HG03280 (cell line): Measurements from ENCODE around the gene NBAS.
"Not testable (repeated sequence)": the region's sequence is repeated elsewhere in the genome, so short reads cannot be mapped to it uniquely, and the experiment has no call there.

Experiments
- ATAC-seq: cut with Tn5 transposase; IDR thresholded peaks from one replicate; pipeline ENCODE4 v1.9.1; 2021; ENCODE audit warnings: mild to moderate bottlenecking, moderate library complexity; ENCODE audit not compliant: unreplicated experiment

Gene NBAS

DNA sequence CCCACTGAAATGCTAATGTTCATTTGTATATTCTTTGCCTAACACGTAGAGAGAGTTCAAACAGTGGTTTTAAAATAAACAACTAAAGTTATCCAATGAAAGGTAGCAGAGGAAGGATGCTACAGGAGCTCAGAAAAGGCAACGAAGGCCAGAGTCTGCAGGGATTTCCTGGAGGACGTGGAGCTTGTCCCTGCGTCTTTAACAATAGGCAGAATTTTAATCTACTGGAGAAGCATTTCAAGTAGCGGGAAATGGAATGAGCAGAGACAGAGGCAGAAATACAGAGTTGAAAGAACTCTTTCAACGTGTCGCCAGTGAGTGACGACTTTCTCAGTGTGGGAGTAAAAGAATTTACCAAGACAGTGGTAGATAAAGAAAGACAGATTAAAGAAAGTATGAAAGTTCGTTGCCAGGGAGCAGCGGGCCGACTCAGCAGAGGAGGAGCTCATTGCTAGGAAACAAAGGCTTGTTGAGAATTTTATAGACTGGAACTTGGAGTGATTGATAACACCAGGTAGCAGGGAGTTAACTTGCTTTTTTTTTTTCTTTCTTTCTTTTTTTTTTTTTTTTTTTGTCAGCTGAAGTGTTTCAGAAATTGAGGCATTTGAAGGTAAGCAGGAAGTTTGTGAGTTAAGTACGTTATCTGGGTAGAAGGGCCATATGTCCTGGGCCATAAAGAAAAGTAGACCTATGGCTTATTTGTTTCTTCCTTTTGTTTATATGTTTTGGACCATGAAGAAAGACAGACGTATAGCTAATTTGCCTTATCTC, 625 bp upstream of the NBAS start:
- ATAC-seq: peak; percentile 32

DNA sequence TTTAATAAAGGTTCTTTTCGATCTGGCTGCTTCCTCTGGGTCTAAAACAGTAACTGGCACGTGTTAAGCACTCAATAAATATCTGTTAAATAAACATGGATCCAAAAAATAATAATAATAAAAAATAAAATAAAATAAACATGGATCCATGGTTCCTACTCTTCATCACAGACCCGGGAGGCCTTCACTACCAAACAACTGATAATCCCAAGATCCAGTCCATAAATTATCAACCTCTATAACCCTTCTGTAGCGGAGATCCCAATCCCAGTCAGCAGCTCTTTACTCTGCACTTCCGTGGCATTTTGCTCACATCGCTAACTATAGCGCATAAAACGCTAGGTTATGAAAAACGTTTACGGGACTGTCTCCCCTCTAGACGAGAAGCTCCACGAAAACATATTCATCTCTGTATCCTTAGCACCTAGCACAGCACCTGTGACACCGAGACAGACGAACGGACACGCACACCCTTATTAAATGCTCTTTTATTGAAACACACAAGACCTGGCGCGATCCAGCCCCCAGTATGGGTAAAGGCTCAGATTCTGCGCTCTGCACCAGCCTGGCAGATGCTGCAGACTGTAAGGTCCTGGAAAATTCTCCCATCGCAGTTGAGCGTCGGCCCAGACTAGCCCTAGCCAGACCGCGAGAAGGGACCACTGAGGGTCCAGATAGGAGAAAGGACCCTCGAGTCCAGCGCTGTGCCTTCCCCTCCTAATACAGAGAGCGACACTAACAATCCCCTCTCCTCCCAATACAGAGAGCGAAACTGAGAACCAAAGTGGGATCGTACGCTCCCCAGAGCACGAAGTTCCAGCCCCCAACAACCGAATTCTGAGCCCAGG, 770 bp downstream of the NBAS start:
- ATAC-seq: peak; percentile 39

DNA sequence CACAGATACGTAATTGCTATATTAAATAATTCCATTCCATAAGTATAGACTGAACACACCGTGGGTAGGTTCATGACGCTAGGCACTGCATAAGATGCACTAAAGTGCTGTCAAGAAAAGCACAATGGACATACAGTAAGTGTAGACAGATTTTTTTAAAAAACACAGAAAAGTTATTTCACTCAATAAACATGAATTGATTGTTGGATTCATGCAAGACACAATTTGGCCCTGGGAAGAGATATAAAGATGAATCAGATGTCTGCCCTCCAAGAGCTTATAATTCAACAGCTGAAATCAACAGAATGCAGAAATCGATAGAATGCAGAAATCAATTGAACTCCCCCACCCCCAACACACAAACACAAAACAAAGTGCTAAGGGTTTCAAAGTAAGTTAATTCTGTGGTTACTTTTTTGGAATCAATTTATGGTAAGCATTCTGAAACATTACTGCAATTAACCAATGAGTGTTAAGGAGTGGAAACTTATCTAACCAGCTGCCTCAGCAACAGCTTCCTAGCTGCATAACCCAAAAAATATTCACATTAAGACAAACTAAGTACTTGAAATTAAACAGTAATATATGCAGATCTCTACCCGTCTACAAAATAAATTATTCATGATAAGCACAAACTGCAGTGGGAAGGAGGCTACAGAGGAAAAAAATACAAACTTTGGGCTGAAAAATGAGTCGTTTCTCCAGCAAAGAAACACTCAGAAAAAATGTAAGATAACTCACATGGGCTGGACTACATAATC, 1.6 kb downstream of the NBAS start:
- ATAC-seq: no peak

DNA sequence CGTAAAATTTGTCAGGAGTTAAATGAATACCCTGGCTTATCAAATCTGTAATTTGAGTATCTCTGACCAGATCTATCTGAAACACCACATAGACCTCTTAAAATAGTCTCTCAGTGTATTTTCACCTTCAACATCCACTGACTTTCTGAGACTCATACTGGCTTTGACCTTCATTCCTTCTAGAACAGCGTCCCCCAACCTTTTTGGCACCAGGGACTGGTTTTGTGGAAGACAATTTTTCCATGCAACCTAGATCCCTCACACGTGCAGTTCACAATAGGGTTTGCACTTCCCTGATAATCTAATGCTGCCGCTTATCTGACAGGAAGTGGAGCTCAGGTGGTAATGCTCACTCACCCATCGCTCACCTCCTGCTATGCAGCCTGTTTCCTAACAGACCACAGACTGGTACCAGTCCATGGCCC, 3.2 kb downstream of the NBAS start:
- no peak for ATAC-seq

DNA sequence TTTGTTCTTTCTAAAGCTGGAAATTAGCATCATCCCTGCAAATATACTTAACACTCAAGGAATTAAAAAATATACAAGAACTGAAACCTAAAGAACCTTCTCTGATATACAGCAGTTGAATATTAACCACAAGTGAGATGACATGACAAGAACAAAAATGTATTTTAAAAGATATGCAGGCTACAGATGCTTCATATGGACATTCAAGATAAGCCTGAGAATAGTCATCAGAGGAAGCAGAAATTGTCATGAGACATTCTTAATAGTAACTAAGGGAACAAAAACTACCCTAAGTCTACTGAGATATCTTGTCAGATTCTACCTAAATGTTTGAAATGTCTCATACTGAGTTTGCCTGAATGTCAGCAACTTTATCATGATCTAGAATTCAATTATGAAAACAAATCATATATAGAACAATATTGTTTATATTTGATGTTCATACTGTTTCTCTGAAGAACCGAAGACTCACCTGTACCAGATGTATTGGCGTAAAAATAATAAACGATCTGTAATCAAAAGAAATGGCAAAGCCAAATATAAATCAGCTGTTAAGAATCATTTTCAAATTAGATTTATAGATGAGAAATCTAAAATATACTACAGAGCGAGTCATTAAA, 4.7 kb downstream of the NBAS start:
- ATAC-seq: no peak

DNA sequence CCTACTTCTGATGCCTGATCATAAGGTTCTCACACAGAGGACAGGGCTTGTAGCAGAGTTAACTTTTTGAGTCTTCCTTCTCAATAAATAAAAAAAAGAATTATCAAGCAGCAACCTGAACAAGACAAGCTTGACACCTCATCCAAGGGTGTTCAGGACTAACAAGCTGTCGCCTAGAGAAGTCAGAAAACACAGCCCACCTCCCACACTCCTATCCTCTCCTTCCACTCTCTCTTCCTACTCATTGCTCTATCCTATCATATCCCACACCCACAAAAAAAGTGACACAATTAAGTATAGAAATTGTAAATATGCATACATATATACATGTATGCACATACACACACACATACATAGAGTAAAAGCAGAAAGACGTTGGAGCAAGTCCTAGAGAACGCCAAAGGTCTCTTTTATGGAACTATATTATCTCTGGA, 5.4 kb downstream of the NBAS start:
- no peak for ATAC-seq

DNA sequence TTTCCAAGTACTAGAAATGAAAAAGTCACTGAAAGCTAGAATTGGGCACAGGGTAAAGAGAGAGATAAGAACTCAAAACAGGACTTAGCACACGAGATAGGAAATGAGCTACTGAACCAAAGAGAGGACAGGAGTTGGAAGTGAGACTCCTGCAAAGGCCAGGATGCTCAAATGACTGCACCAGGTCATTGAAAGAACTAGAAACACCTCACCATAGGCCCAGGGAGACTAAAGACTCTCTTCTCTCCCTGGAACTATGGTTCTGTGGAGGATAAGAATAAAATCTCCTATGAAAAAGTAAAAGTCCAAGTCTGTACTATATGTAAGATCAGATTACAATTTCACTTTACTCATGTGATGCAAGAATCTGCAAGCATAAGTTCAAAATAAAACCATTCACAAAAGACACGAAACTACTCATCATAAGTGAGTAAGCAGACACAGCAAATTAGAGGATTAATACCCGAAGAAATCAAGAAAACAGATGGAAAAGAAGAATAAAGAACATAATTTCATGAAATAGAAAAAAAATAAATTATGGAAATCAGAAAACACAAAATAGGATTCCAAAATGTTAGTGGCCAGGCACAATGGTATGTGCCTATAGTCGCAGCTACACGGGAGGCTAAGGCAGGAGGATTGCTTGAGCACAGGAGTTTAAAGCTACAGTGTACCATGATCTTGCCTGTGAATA, 6.5 kb downstream of the NBAS start:
- ATAC-seq: no peak

DNA sequence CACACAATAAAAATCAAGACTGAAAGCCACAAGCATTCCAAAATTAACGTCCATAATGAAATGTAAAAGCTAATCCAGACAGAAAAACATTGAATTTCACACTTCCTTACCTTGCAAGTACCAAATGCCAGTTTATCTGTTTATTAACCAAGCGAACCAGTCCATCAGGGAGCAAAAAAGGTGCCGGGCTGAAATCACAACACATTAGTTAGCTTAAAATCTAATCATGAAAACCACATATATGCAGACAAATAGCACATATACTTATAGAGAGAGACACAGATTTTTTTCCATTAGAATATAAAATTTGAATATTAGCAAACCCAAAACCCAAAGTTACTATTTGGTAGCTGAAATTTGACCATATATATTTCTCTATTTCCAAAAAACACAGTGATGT, 7.2 kb downstream of the NBAS start:
- ATAC-seq: no peak

DNA sequence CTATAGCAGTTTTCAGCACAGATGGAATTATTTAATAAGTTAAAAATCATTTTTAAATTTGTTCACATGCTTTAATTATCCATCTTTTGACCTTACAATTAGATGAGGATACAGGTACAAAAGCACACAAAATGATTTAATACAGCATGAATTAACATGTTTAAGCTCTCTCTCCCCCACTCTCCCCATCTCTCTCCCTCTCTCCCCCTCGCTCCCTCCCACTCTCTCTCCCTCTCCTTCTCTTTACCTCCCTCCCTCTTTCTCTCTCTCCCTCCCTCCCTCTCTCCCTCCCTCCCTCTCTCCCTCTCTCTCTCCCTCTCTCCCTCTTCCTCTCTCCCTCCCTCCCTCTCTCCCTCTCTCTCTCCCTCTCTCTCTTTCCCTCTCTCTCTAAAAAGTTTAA, 7.6 kb downstream of the NBAS start:
- ATAC-seq: no peak

DNA sequence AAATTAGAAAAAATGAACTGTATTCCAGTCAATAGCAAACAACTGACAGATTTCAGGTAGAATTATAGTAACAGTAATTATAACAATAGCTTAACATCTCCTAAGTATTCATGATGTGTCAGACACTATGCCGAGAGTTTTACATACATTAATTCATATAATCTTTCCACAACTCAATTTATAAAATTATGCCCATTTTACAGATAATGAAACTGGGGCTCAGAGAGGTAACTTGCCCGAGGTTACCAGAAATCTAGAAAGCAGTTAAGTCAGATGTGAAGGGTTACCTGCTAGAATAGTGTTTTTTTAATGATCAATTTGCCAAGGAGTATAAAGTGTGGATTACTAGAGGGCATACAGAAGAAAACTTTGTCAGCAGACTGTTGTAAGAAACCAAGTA, 12.2 kb downstream of the NBAS start:
- ATAC-seq: no peak

DNA sequence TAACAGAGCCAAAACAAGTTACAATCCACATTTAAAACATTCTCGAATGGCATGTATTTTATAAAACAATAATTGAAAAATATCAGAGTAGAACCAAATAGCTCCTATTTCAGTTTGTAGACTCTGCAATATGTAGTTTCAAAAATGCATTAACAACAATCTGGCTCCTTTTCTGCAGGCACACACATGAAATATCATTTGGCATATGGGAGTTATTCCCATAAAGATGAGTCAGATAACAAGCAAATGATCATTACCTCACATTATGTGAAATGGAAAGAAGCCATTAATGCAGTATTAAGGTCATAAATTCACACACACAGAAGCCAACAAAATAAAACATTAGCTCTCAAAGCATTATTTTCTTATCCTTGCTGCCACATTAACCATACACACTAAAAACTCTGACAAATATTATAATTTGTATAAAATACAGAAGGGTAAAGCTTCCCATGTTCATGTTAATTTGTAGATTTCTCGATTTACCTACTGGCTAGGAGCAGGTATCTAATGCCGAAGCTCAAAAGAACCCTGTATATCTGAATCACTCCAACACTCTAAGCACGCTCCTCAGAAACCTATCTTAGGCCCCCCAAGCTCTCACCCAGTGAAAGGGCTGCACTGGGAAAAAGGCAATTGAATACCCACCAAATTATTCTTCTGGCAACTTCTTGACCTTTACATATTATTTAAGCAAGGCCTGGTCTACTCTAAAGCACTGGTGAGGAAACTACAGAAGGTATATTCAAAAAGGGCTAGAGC, 13.8 kb downstream of the NBAS start:
- ATAC-seq: no peak

DNA sequence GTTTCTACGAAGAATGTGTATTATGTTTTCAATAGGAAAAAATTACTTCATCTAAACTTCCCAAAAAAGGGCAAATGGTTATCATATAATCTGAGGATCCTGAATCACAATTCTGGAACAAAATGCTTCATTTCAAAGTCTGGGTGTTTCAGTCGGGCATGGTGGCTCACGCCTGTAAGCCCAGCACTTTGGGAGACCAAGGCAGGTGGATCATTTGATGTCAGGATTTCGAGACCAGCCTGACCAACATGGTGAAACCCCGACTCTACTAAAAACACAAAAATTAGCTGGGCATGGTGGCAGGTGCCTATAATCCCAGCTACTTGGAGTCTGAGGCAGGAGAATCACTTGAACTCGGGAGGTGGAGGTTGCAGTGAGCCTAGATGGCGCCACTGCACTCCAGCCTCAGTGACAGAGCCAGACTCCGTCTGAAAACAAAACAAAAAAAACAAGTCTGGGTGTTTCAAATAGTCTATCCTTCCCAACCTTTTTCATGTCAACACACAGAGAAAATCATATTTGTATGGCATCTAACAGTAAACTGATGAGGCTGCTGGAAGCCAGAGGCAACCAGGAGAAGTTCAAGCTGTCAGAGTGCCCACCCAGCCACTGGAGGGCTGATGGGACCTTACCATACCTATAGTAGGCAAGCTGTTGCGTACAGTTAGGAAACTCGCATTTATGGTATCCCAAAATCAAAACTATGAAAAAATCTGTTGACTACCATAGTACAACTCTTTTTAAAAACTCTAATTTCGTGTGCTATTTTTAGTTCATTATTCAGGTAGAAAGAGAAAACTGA, 14.6 kb downstream of the NBAS start:
- no peak for ATAC-seq

DNA sequence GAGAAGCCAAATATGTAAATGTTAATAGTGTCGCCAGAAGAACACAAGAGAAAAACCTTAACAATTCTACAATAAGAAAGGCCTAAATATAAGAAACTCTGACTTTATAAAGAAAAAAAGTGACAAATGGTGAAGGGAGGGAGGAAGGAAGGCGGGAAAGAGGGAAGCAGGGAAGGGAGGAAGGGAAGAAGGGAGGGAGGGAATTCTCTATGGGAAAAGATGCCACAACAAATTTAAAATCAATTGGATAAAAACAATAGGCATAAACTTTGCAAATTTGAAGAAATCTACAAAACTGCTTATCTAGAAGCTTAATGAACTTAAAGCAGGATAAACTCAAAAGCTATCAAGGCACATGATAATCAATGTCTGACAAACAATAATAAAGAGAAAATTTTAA, 16.9 kb downstream of the NBAS start:
- ATAC-seq: no peak

DNA sequence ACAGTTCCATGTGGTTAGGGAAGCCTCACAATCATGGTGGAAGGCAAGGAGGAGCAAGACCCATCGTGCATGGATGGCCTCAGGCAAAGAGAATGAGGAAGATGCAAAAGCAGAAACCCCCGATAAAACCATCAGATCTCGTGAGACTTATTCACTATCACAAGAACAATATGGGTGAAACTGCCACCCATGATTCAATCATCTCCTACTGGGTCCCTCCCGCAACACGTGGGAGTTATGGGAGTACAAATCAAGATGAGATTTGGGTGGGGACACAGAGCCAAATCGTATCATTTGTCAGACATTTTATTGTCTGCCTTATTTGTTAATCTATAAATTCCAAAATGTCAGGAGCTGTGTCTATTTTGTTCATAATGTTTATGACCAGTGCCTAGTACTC, 17.6 kb downstream of the NBAS start:
- ATAC-seq: no peak

DNA sequence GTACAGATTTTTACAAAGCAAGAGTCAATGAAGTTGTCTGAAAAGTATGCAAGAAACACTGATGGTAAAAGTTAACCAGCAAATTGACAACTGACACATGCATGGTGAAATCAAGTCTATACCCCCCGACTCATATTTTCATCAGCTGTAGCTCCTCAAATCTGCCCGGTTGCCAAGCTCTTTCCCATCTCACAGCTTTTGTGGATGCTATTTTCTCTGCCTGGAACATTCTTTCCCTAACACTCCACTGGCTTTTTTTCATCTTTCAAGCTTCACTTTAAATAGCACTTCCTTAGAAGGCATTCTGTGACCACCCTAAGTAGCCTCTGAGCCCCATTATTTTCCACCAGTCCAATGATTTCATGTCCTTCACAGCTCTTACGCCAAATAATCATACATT, 18.1 kb downstream of the NBAS start:
- ATAC-seq: no peak

DNA sequence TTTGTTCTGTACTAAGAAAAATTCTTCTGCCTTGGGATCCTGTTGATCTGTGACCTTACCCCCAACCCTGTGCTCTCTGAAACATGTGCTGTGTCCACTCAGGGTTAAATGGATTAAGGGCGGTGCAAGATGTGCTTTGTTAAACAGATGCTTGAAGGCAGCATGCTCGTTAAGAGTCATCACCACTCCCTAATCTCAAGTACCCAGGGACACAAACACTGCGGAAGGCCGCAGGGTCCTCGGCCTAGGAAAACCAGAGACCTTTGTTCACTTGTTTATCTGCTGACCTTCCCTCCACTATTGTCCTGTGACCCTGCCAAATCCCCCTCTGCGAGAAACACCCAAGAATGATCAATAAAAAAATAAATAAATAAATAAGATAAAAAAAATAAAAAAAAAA, 18.9 kb downstream of the NBAS start:
- ATAC-seq: not testable (repeated sequence)

DNA sequence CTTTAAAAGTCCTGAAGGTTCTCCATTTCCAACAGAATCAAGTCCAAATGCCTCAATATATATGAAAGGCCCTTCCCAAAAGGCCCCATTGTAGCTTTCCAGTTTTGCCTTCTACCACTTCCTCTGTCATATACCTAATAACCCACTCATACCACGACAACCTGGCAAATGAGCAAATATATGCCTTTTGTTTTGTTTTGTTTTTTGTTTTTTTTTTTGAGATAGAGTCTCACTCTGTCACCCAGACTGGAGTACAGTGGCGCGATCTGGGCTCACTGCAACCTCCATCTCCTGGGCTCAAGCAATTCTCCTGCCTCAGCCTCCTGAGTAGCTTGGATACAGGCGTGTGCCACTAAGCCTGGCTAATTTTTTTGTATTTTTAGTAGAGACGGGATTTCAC, 20.6 kb downstream of the NBAS start:
- ATAC-seq: peak; percentile 19

DNA sequence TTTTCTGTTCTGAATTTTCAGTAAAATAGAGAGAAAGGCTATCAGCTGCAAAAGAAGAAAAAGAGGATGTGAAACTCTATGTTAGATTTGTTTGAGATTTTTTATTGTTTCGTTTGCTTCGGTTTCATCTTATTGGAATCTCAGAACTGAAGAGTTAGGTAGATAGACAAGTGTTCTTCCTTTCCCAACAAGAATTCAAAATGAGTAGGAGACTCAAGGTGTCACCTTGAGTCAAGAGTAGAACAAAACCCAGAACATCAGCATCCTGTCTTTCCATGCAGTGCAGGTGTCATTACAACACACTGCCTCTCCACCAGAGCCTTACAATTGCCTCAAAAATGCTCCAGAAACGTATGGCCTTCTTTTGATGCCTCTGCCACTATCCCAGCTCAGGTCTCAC, 21.1 kb downstream of the NBAS start:
- peak; percentile 83 for ATAC-seq

DNA sequence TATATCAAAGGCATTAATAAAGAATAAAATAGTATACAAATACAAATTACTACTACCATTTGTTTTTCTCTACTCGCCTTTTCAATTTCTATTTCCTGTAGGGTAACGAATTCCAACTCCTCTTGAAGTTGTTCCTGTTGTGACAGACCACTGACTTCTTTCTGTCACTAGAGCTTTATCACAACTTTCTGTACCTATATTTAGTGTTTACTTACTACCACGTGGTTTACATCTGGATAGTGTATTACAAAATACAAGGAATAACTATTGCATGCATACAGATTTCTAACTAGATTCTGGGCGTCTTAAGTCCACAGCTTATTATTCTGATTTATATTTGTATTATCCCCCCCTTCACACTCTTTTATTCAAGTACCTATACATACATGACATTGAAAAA, 22.3 kb downstream of the NBAS start:
- no peak for ATAC-seq
